ENCODE data around the gene ACSL5.
"Not testable (repeated sequence)": the region's sequence is repeated elsewhere in the genome, so short reads cannot be mapped to it uniquely, and the experiment has no call there.

ACSL5 gene

DNA sequence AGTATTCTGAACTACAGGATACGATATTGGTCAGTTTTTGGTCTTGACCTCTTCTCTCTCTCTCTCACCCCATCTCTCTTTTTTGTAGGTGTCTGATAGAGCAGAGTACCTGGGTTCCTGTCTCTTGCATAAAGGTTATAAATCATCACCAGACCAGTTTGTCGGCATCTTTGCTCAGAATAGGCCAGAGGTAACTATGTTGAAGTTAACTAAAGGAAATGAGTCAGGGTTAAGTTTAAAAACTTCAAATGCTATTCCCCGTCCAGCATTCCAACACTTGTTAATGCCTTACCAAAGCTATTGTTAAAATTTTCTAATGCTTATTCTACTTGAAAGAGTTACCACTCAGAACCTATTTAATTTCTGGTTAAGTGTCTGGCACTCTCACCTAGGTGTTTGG lies 30.7 kb downstream of the ACSL5 start:
- TF ChIP-seq CTCF (IDR thresholded peaks at IDR 0.05; ENCODE audit: control insufficient read depth, insufficient read depth, low read depth, low read length, missing control alignments) = no peak
- no peak for DNase-seq (ENCODE audit: low read depth)
- H3K4me3 ChIP-seq (ENCODE audit: control insufficient read depth, low read depth, low read length) = no peak overlapping the region

- not testable (repeated sequence) for H3K4me3 ChIP-seq (ENCODE audit: control insufficient read depth, low read depth, low read length); DNase-seq (ENCODE audit: low read depth)
These were observed 32.9 kb downstream of the ACSL5 start for GRCh38 chr10:112406806-112407205.

GRCh38 chr10:112407696-112408095 lies 33.8 kb downstream of the ACSL5 start:
- TF ChIP-seq CTCF (IDR thresholded peaks at IDR 0.05; ENCODE audit: control insufficient read depth, insufficient read depth, low read depth, low read length, missing control alignments) = no peak
- DNase-seq (ENCODE audit: low read depth) = no peak
- H3K4me3 ChIP-seq (ENCODE audit: control insufficient read depth, low read depth, low read length) = no peak overlapping the region

DNA sequence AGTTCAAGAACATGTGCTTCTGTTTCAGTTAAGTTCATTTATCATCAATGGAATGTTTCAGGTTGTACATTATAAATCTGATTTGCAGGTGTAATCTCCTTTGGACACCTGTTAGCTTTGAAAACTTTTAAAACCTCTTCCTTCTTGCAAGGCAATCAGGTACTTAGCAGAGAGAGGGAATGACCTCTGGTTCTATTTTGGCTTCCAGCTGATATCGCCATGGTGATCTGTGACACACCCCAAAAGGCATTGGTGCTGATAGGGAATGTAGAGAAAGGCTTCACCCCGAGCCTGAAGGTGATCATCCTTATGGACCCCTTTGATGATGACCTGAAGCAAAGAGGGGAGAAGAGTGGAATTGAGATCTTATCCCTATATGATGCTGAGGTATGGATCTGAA lies 35.4 kb downstream of the ACSL5 start:
- no peak overlapping the region for H3K4me3 ChIP-seq (ENCODE audit: control insufficient read depth, low read depth, low read length)
- TF ChIP-seq CTCF (IDR thresholded peaks at IDR 0.05; ENCODE audit: control insufficient read depth, insufficient read depth, low read depth, low read length, missing control alignments) = no peak
- DNase-seq (ENCODE audit: low read depth) = no peak

GRCh38 chr10:112409755-112410154 lies 35.8 kb downstream of the ACSL5 start:
- no peak for TF ChIP-seq CTCF (IDR thresholded peaks at IDR 0.05; ENCODE audit: control insufficient read depth, insufficient read depth, low read depth, low read length, missing control alignments)
- DNase-seq (ENCODE audit: low read depth) = no peak
- H3K4me3 ChIP-seq (ENCODE audit: control insufficient read depth, low read depth, low read length) = no peak overlapping the region

DNA sequence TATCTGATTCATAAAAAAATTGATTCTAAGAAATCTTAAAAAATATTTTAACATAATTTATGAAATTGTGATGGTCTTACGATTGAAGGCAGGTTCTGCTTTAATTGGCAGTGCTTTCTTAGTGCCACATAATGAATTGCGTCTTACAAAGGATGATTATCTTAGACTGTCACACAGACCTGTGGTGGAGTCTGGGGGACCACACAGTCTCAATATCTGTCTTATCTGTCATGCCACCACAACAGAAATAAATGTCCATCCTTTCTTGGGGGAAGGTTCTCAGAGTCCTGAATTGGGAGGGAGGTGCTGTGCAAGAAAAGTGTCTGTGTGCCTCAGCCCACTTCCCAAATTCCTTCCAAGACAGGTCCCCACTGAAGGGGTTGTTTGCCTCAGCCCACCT lies 38.8 kb downstream of the ACSL5 start:
- DNase-seq (ENCODE audit: low read depth) = no peak
- no peak overlapping the region for H3K4me3 ChIP-seq (ENCODE audit: control insufficient read depth, low read depth, low read length)
- no peak for TF ChIP-seq CTCF (IDR thresholded peaks at IDR 0.05; ENCODE audit: control insufficient read depth, insufficient read depth, low read depth, low read length, missing control alignments)

DNA sequence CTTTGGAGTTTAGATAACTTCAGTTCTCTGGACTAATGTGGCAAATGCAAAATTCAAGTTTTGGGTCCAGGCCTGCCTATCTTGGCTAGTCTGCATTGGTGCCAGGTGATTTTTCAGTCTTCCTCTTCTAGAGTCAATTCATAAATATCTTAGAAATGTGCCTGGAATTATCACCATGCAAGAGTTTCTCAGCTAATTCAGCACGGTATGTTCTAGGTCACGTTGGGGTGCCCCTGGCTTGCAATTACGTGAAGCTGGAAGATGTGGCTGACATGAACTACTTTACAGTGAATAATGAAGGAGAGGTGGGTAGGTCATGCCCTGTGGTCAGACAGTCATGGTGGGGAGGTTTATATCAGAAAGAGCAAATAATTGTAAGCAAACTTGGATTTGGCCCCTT lies 47.8 kb downstream of the ACSL5 start:
- no peak for TF ChIP-seq CTCF (IDR thresholded peaks at IDR 0.05; ENCODE audit: control insufficient read depth, insufficient read depth, low read depth, low read length, missing control alignments)
- no peak overlapping the region for H3K4me3 ChIP-seq (ENCODE audit: control insufficient read depth, low read depth, low read length)
- DNase-seq (ENCODE audit: low read depth) = no peak
